ENCODE results near the gene ZMYND15. TPM values are rescaled to one million over a fixed set of nuclear protein-coding genes. Genes with fewer than 3 reads are reported as not detected.
A peak's percentile ranks its signal among the peaks of the same experiment; 100 is the strongest.

The ZMYND15 gene
- total RNA-seq, 1 experiment from 2014 or later: 2.8 TPM

- no peak for TF ChIP-seq TCF7L2 (IDR thresholded peaks at IDR 0.05; ENCODE audit: borderline replicate concordance, extremely low read depth, insufficient read depth, insufficient read length)
Measured at GRCh38 chr17:4768298-4768697, 28.7 kb downstream of the ZMYND15 start (continued).

- Histone ChIP-seq H2AFZ (ENCODE audit: low read depth, low read length, poor library complexity, severe bottlenecking) (no peak overlapping the region), H3K9ac (ENCODE audit: low read length) (no peak overlapping the region), H3K9me3 (ENCODE audit: control insufficient read depth in 1 of 2, insufficient read depth in 1 of 2, low read depth in 1 of 2, low read length in 2 of 2) (no peaks in the 10 kb centered on the region), H3K4me1 (ENCODE audit: control insufficient read depth in 1 of 2, insufficient read depth in 2 of 2, low read length in 2 of 2) (peaks cover 5 to 16% of the 10 kb centered on the region in 2 experiments; a peak in 3 of 4 replicates), H3K79me2 (ENCODE audit: insufficient read depth, low read length) (no peaks in the 10 kb centered on the region), H3K9me2 (ENCODE audit: insufficient read depth) (no peaks in the 10 kb centered on the region), H3K27ac (ENCODE audit: low read depth, low read length) (no peak overlapping the region), H3K27me3 (ENCODE audit: insufficient read depth, low read length) (no peaks in the 10 kb centered on the region), H3K36me3 (ENCODE audit: control insufficient read depth in 1 of 2, insufficient read depth in 2 of 2, low read length in 2 of 2) (no peaks in the 10 kb centered on the region), H3K4me2 (ENCODE audit: low read length) (peak overlapping the region; percentile 35), H3K4me3 (replicated peaks in 1 of 2; ENCODE audit: low read depth in 1 of 2, low read length in 2 of 2) (no peak overlapping the region), H4K20me1 (ENCODE audit: insufficient read depth) (no peaks in the 10 kb centered on the region)
- no TSS peak for BruUV-seq (replicated peaks)
- POLR2A ChIA-PET: no interaction called here
- no peak for DNase-seq (ENCODE audit: low read depth, low spot score)
- intact Hi-C loops (cut with micrococcal nuclease): no loop called here
- RAD21 ChIA-PET (ENCODE audit: low non-redundant PET in 1 of 2, low total read pairs in 2 of 2, uncharacterized antibody in 2 of 2, unreplicated experiment in 2 of 2): no interaction called here
- TF ChIP-seq ELF1 (IDR thresholded peaks at IDR 0.05; ENCODE audit: borderline replicate concordance, low read depth): no peak
- no peak for TF ChIP-seq CBX3 (IDR thresholded peaks at IDR 0.05; ENCODE audit: low read depth)
- no peak for TF ChIP-seq RAD21 (IDR thresholded peaks at IDR 0.05; ENCODE audit: low read depth)
- TF ChIP-seq EZH2 (IDR thresholded peaks at IDR 0.05): no peak
- no peak for TF ChIP-seq SP1 (IDR thresholded peaks at IDR 0.05; ENCODE audit: low read depth)
- no peak for TF ChIP-seq ZNF274 (IDR thresholded peaks at IDR 0.05; ENCODE audit: low read depth, low read length)
- no peak for TF ChIP-seq YY1 (IDR thresholded peaks at IDR 0.05; ENCODE audit: extremely low read depth, insufficient replicate concordance, low read depth, low read length)
- ATAC-seq: no peak
- CTCF ChIA-PET: no interaction called here
Measured at GRCh38 chr17:4769628-4770027, 30.0 kb downstream of the ZMYND15 start.
